DMS 273 (cell line): Measurements from ENCODE around the gene ATP8B1.
A peak's percentile ranks its signal among the peaks of the same experiment; 100 is the strongest.
"Not testable (repeated sequence)": the region's sequence is repeated elsewhere in the genome, so short reads cannot be mapped to it uniquely, and the experiment has no call there.

ENCODE experiments used
- DNase-seq: peaks from one replicate; lab custom pipeline; 2025; ENCODE audit not compliant: unreplicated experiment; lab: John Stamatoyannopoulos, UW

Gene ATP8B1

GRCh38 chr18:57771193-57771592 lies 31.9 kb downstream of the ATP8B1 start:
- DNase-seq: no peak

- DNase-seq: no peak
Measured at GRCh38 chr18:57768537-57769326, 34.4 kb downstream of the ATP8B1 start.

- no peak for DNase-seq
Measured at GRCh38 chr18:57767259-57768050, 35.7 kb downstream of the ATP8B1 start.

GRCh38 chr18:57764995-57765394 lies 38.1 kb downstream of the ATP8B1 start:
- DNase-seq: no peak

- no peak for DNase-seq
Measured at GRCh38 chr18:57764087-57764486, 39.0 kb downstream of the ATP8B1 start.

GRCh38 chr18:57762686-57763085 lies 40.4 kb downstream of the ATP8B1 start:
- DNase-seq: no peak

GRCh38 chr18:57759650-57760049 lies 43.5 kb downstream of the ATP8B1 start:
- DNase-seq: no peak

GRCh38 chr18:57755473-57756067 lies 47.5 kb downstream of the ATP8B1 start:
- DNase-seq: no peak

- no peak for DNase-seq
Measured at GRCh38 chr18:57754577-57755338, 48.4 kb downstream of the ATP8B1 start.

- DNase-seq: no peak
Measured at GRCh38 chr18:57753063-57753462, 50.1 kb downstream of the ATP8B1 start.

- no peak for DNase-seq
Measured at GRCh38 chr18:57749604-57749970, 53.5 kb downstream of the ATP8B1 start.

- DNase-seq: peak; percentile 69
Measured at GRCh38 chr18:57748770-57749603, 54.1 kb downstream of the ATP8B1 start.

- DNase-seq: peak; percentile 55
Measured at GRCh38 chr18:57747809-57748680, 55.1 kb downstream of the ATP8B1 start.

GRCh38 chr18:57744211-57744694 lies 58.9 kb downstream of the ATP8B1 start:
- DNase-seq: no peak

- DNase-seq: no peak
Measured at GRCh38 chr18:57743008-57743407, 60.1 kb downstream of the ATP8B1 start.

- DNase-seq: no peak
Measured at GRCh38 chr18:57741273-57741672, 61.8 kb downstream of the ATP8B1 start.

GRCh38 chr18:57738078-57738477 lies 65.0 kb downstream of the ATP8B1 start:
- no peak for DNase-seq

- no peak for DNase-seq
Measured at GRCh38 chr18:57737400-57738060, 65.6 kb downstream of the ATP8B1 start.

- not testable (repeated sequence) for DNase-seq
Measured at GRCh38 chr18:57735042-57735441, 68.1 kb downstream of the ATP8B1 start.
